ENCODE measurements around the gene ZFP36L2.

ZFP36L2 gene

GRCh38 chr2:43207553-43208300, 18.7 kb downstream of the ZFP36L2 start:
- Histone ChIP-seq H3K56ac (ENCODE audit: low read length) (no peak overlapping the region), H3K27ac (ENCODE audit: low read depth, low read length) (no peak overlapping the region), H3K4me1 (ENCODE audit: control insufficient read depth, low read depth, low read length) (no peaks in the 10 kb centered on the region), H3K4me3 (ENCODE audit: low read length) (no peak overlapping the region), H3K23ac (ENCODE audit: low read length) (no peak overlapping the region), H2BK15ac (replicated peaks; ENCODE audit: low read depth) (no peak overlapping the region), H3K79me2 (ENCODE audit: control insufficient read depth, insufficient read depth, low read length) (no peaks in the 10 kb centered on the region), H2BK120ac (ENCODE audit: low read depth, low read length) (no peak overlapping the region), H4K8ac (ENCODE audit: low read depth, low read length) (no peak overlapping the region), H3K36me3 (ENCODE audit: control insufficient read depth, insufficient read depth, low read length) (no peaks in the 10 kb centered on the region), H3K9ac (ENCODE audit: low read length) (no peak overlapping the region), H3K4ac (ENCODE audit: low read depth, low read length) (no peak overlapping the region), H3K79me1 (ENCODE audit: low read length) (no peaks in the 10 kb centered on the region), H2AK5ac (ENCODE audit: low read length) (no peak overlapping the region), H4K5ac (ENCODE audit: low read length) (no peak overlapping the region), H3K18ac (ENCODE audit: low read length) (no peak overlapping the region), H3K27me3 (ENCODE audit: insufficient read depth, low read length, poor library complexity) (no peaks in the 10 kb centered on the region), H2BK5ac (ENCODE audit: low read length) (no peak overlapping the region), H3K4me2 (ENCODE audit: low read length) (no peak overlapping the region)
- WGBS (ENCODE audit: extremely low coverage, insufficient coverage, low lambda C conversion rate), result no CpG with 5 or more reads among the region's 9 CpGs
- DNase-seq, result no peak

GRCh38 chr2:43206602-43207001, 19.8 kb downstream of the ZFP36L2 start:
- H3K79me1 ChIP-seq (ENCODE audit: low read length), result no peaks in the 10 kb centered on the region
- H3K4me2 ChIP-seq (ENCODE audit: low read length), result no peak overlapping the region
- H3K27me3 ChIP-seq (ENCODE audit: insufficient read depth, low read length, poor library complexity), result no peaks in the 10 kb centered on the region
- H2AK5ac ChIP-seq (ENCODE audit: low read length), result no peak overlapping the region
- WGBS (ENCODE audit: extremely low coverage, insufficient coverage, low lambda C conversion rate), result no CpG with 5 or more reads among the region's 7 CpGs
- DNase-seq, result no peak
- H3K27ac ChIP-seq (ENCODE audit: low read depth, low read length), result no peak overlapping the region
- H2BK15ac ChIP-seq (replicated peaks; ENCODE audit: low read depth), result no peak overlapping the region
- H3K56ac ChIP-seq (ENCODE audit: low read length), result no peak overlapping the region
- H3K4ac ChIP-seq (ENCODE audit: low read depth, low read length), result no peak overlapping the region
- H3K18ac ChIP-seq (ENCODE audit: low read length), result no peak overlapping the region
- no peak overlapping the region for H4K5ac ChIP-seq (ENCODE audit: low read length)
- no peak overlapping the region for H3K23ac ChIP-seq (ENCODE audit: low read length)
- H3K36me3 ChIP-seq (ENCODE audit: control insufficient read depth, insufficient read depth, low read length), result no peaks in the 10 kb centered on the region
- no peak overlapping the region for H3K9ac ChIP-seq (ENCODE audit: low read length)
- H4K8ac ChIP-seq (ENCODE audit: low read depth, low read length), result no peak overlapping the region
- no peak overlapping the region for H2BK5ac ChIP-seq (ENCODE audit: low read length)
- H3K4me1 ChIP-seq (ENCODE audit: control insufficient read depth, low read depth, low read length), result no peaks in the 10 kb centered on the region
- no peaks in the 10 kb centered on the region for H3K79me2 ChIP-seq (ENCODE audit: control insufficient read depth, insufficient read depth, low read length)
- H3K4me3 ChIP-seq (ENCODE audit: low read length), result no peak overlapping the region
- H2BK120ac ChIP-seq (ENCODE audit: low read depth, low read length), result no peak overlapping the region

- no peak overlapping the region for H4K8ac ChIP-seq (ENCODE audit: low read depth, low read length)
- H3K18ac ChIP-seq (ENCODE audit: low read length), result no peak overlapping the region
- no peak overlapping the region for H3K56ac ChIP-seq (ENCODE audit: low read length)
- no peak overlapping the region for H2BK5ac ChIP-seq (ENCODE audit: low read length)
- H3K4me2 ChIP-seq (ENCODE audit: low read length), result no peak overlapping the region
- H2AK5ac ChIP-seq (ENCODE audit: low read length), result no peak overlapping the region
- H3K27ac ChIP-seq (ENCODE audit: low read depth, low read length), result no peak overlapping the region
- no peak overlapping the region for H3K9ac ChIP-seq (ENCODE audit: low read length)
- H2BK15ac ChIP-seq (replicated peaks; ENCODE audit: low read depth), result no peak overlapping the region
- no peak overlapping the region for H3K4ac ChIP-seq (ENCODE audit: low read depth, low read length)
- no peak overlapping the region for H4K5ac ChIP-seq (ENCODE audit: low read length)
- no peak overlapping the region for H3K4me3 ChIP-seq (ENCODE audit: low read length)
- no peak overlapping the region for H2BK120ac ChIP-seq (ENCODE audit: low read depth, low read length)
- no CpG with 5 or more reads among the region's 11 CpGs for WGBS (ENCODE audit: extremely low coverage, insufficient coverage, low lambda C conversion rate)
- H3K79me1 ChIP-seq (ENCODE audit: low read length), result no peaks in the 10 kb centered on the region
- H3K36me3 ChIP-seq (ENCODE audit: control insufficient read depth, insufficient read depth, low read length), result no peaks in the 10 kb centered on the region
- H3K79me2 ChIP-seq (ENCODE audit: control insufficient read depth, insufficient read depth, low read length), result no peaks in the 10 kb centered on the region
- no peak overlapping the region for H3K23ac ChIP-seq (ENCODE audit: low read length)
- H3K27me3 ChIP-seq (ENCODE audit: insufficient read depth, low read length, poor library complexity), result no peaks in the 10 kb centered on the region
- H3K4me1 ChIP-seq (ENCODE audit: control insufficient read depth, low read depth, low read length), result peaks cover 3% of the 10 kb centered on the region
- no peak for DNase-seq
These were observed 23.0 kb downstream of the ZFP36L2 start for GRCh38 chr2:43203373-43203772.

GRCh38 chr2:43202289-43202688, 24.1 kb downstream of the ZFP36L2 start:
- WGBS (ENCODE audit: extremely low coverage, insufficient coverage, low lambda C conversion rate), result no CpG with 5 or more reads among the region's 2 CpGs

GRCh38 chr2:43201497-43201896, 24.9 kb downstream of the ZFP36L2 start:
- H3K4me3 ChIP-seq (ENCODE audit: low read length), result no peak overlapping the region
- no peak overlapping the region for H2AK5ac ChIP-seq (ENCODE audit: low read length)
- H3K18ac ChIP-seq (ENCODE audit: low read length), result peak overlapping the region; percentile 3
- no peak overlapping the region for H2BK5ac ChIP-seq (ENCODE audit: low read length)
- no peak overlapping the region for H4K5ac ChIP-seq (ENCODE audit: low read length)
- H3K56ac ChIP-seq (ENCODE audit: low read length), result no peak overlapping the region
- H3K27me3 ChIP-seq (ENCODE audit: insufficient read depth, low read length, poor library complexity), result no peaks in the 10 kb centered on the region
- no peak overlapping the region for H3K4ac ChIP-seq (ENCODE audit: low read depth, low read length)
- H3K4me1 ChIP-seq (ENCODE audit: control insufficient read depth, low read depth, low read length), result peaks cover 5% of the 10 kb centered on the region
- no peak overlapping the region for H4K8ac ChIP-seq (ENCODE audit: low read depth, low read length)
- no CpG with 5 or more reads among the region's 4 CpGs for WGBS (ENCODE audit: extremely low coverage, insufficient coverage, low lambda C conversion rate)
- H3K79me1 ChIP-seq (ENCODE audit: low read length), result no peaks in the 10 kb centered on the region
- H3K9ac ChIP-seq (ENCODE audit: low read length), result no peak overlapping the region
- no peak overlapping the region for H3K27ac ChIP-seq (ENCODE audit: low read depth, low read length)
- no peak overlapping the region for H3K23ac ChIP-seq (ENCODE audit: low read length)
- H3K79me2 ChIP-seq (ENCODE audit: control insufficient read depth, insufficient read depth, low read length), result no peaks in the 10 kb centered on the region
- no peak overlapping the region for H2BK120ac ChIP-seq (ENCODE audit: low read depth, low read length)
- no peak overlapping the region for H2BK15ac ChIP-seq (replicated peaks; ENCODE audit: low read depth)
- no peak for DNase-seq
- H3K4me2 ChIP-seq (ENCODE audit: low read length), result no peak overlapping the region
- H3K36me3 ChIP-seq (ENCODE audit: control insufficient read depth, insufficient read depth, low read length), result no peaks in the 10 kb centered on the region

More at GRCh38 chr2:43202289-43202688, 24.1 kb downstream of the ZFP36L2 start:
- H3K27me3 ChIP-seq (ENCODE audit: insufficient read depth, low read length, poor library complexity), result no peaks in the 10 kb centered on the region
- H3K18ac ChIP-seq (ENCODE audit: low read length), result no peak overlapping the region
- H3K79me1 ChIP-seq (ENCODE audit: low read length), result no peaks in the 10 kb centered on the region
- H2BK15ac ChIP-seq (replicated peaks; ENCODE audit: low read depth), result no peak overlapping the region
- H4K5ac ChIP-seq (ENCODE audit: low read length), result no peak overlapping the region
- H3K36me3 ChIP-seq (ENCODE audit: control insufficient read depth, insufficient read depth, low read length), result no peaks in the 10 kb centered on the region
- no peak overlapping the region for H2BK5ac ChIP-seq (ENCODE audit: low read length)
- H3K4ac ChIP-seq (ENCODE audit: low read depth, low read length), result no peak overlapping the region
- H3K4me2 ChIP-seq (ENCODE audit: low read length), result no peak overlapping the region
- no peak overlapping the region for H2BK120ac ChIP-seq (ENCODE audit: low read depth, low read length)
- H3K4me3 ChIP-seq (ENCODE audit: low read length), result no peak overlapping the region
- no peak overlapping the region for H3K23ac ChIP-seq (ENCODE audit: low read length)
- H3K27ac ChIP-seq (ENCODE audit: low read depth, low read length), result no peak overlapping the region
- no peak for DNase-seq
- no peak overlapping the region for H2AK5ac ChIP-seq (ENCODE audit: low read length)
- no peak overlapping the region for H3K9ac ChIP-seq (ENCODE audit: low read length)
- H3K79me2 ChIP-seq (ENCODE audit: control insufficient read depth, insufficient read depth, low read length), result no peaks in the 10 kb centered on the region
- H3K4me1 ChIP-seq (ENCODE audit: control insufficient read depth, low read depth, low read length), result peaks cover 3% of the 10 kb centered on the region
- H4K8ac ChIP-seq (ENCODE audit: low read depth, low read length), result no peak overlapping the region
- no peak overlapping the region for H3K56ac ChIP-seq (ENCODE audit: low read length)

DNA sequence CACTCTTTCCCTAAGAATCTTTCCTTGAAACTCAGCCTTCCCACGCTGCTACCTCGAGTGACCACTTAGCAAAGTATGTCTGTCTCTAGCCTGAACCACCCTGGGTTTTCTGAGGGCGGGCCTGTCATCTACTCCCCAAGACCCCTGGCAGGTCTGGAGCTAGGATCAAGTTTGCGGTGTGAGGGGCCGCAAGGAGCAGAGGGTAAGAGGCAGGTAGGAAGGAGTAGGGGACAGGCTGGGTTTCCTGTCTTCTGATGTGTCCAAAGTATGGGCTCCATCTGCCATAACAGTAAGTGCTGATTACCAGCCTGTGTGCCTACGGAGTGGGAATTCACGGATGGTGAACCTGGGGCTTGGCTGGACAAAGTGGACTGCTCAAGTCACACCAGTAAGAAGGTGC, 25.4 kb downstream of the ZFP36L2 start:
- H3K56ac ChIP-seq (ENCODE audit: low read length), result no peak overlapping the region
- H3K36me3 ChIP-seq (ENCODE audit: control insufficient read depth, insufficient read depth, low read length), result no peaks in the 10 kb centered on the region
- no peak overlapping the region for H2BK5ac ChIP-seq (ENCODE audit: low read length)
- no peaks in the 10 kb centered on the region for H3K27me3 ChIP-seq (ENCODE audit: insufficient read depth, low read length, poor library complexity)
- H3K9ac ChIP-seq (ENCODE audit: low read length), result no peak overlapping the region
- H3K4me2 ChIP-seq (ENCODE audit: low read length), result no peak overlapping the region
- no peak overlapping the region for H2AK5ac ChIP-seq (ENCODE audit: low read length)
- DNase-seq, result no peak
- no peak overlapping the region for H4K5ac ChIP-seq (ENCODE audit: low read length)
- no peak overlapping the region for H2BK15ac ChIP-seq (replicated peaks; ENCODE audit: low read depth)
- WGBS (ENCODE audit: extremely low coverage, insufficient coverage, low lambda C conversion rate), result no CpG with 5 or more reads among the region's 7 CpGs
- no peaks in the 10 kb centered on the region for H3K79me2 ChIP-seq (ENCODE audit: control insufficient read depth, insufficient read depth, low read length)
- H3K4ac ChIP-seq (ENCODE audit: low read depth, low read length), result no peak overlapping the region
- H4K8ac ChIP-seq (ENCODE audit: low read depth, low read length), result no peak overlapping the region
- H2BK120ac ChIP-seq (ENCODE audit: low read depth, low read length), result no peak overlapping the region
- H3K18ac ChIP-seq (ENCODE audit: low read length), result no peak overlapping the region
- no peaks in the 10 kb centered on the region for H3K79me1 ChIP-seq (ENCODE audit: low read length)
- no peak overlapping the region for H3K4me3 ChIP-seq (ENCODE audit: low read length)
- H3K27ac ChIP-seq (ENCODE audit: low read depth, low read length), result no peak overlapping the region
- peaks cover 5% of the 10 kb centered on the region for H3K4me1 ChIP-seq (ENCODE audit: control insufficient read depth, low read depth, low read length)
- H3K23ac ChIP-seq (ENCODE audit: low read length), result peak overlapping the region; percentile 3

All from mesendoderm (in vitro differentiated cells).